ENCODE results near the gene POU5F1. TPM values are rescaled to one million over a fixed set of nuclear protein-coding genes. Genes with fewer than 3 reads are reported as not detected.

The POU5F1 gene
- total RNA-seq, 1 experiment from 2014 or later, result not detected

DNA sequence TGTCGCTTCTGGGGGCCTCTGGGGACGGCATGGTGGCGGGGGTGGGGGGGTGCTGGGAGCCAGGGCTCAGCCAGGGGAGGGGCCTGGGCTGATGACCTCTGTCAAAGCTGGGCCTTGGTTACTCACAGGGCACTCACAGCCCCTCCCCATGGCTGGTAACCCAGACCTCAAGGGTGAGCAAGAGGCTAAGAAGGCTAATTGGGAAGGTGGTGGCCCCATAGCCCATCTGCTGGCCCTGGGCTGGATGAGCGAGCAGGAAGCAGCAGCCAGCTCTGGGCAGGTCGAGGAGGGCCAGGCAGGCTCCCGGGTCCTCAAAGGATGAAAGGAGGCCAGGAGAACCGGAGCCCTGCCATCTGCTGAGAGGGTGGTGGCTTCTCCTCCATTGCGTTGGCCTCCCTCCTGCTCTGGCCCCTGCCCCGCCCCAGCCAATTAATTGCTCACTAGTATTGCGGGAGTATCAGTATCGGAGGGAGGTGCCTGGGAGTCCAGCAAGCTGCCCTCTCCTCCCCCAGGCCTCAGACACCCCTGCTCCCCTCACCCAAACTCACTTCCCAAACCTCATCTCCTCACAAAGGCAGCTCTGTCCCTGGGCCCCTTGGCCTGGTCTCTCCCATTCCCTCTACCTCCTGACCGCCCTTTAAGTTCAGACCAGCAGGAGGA is 49.2 kb downstream of the POU5F1 start:
- Histone ChIP-seq H2AFZ (ENCODE audit: low read length) (no peak overlapping the region), H4K20me1 (ENCODE audit: low read length) (no peaks in the 10 kb centered on the region), H3K4me1 (ENCODE audit: insufficient read depth, low read length) (peaks cover 22% of the 10 kb centered on the region), H3K27ac (ENCODE audit: low read length) (no peak overlapping the region), H3K9me3 (ENCODE audit: low read length) (no peaks in the 10 kb centered on the region), H3K9me2 (replicated peaks; ENCODE audit: low read length) (no peaks in the 10 kb centered on the region), H3K27me3 (ENCODE audit: low read length) (no peaks in the 10 kb centered on the region), H3K36me3 (ENCODE audit: low read depth, low read length) (no peaks in the 10 kb centered on the region), H3K4me2 (ENCODE audit: low read length) (no peak overlapping the region), H3K79me2 (ENCODE audit: low read length) (peaks cover 13% of the 10 kb centered on the region), H3K4me3 (ENCODE audit: low read length) (no peak overlapping the region), H3K9ac (ENCODE audit: low read length) (no peak overlapping the region), H3F3A (ENCODE audit: low read length, unreplicated experiment) (no peaks in the 10 kb centered on the region)
- no TSS peak for BruUV-seq (replicated peaks)
- ChIA-PET CTCF (no interaction called here), POLR2A (ENCODE audit: unreplicated experiment) (no interaction called here)
- no peak for ATAC-seq
- DNase-seq, result no peak
- TF ChIP-seq EZH2phosphoT487 (IDR thresholded peaks at IDR 0.05; ENCODE audit: borderline replicate concordance, low read length) (no peak), EZH2 (IDR thresholded peaks at IDR 0.05; ENCODE audit: low read length, unreplicated experiment) (no peak), CTCF (conservative IDR thresholded peaks at IDR 0.05; ENCODE audit: low read depth, low read length) (no peak)
- intact Hi-C loops (cut with micrococcal nuclease), result no loop called here

DNA sequence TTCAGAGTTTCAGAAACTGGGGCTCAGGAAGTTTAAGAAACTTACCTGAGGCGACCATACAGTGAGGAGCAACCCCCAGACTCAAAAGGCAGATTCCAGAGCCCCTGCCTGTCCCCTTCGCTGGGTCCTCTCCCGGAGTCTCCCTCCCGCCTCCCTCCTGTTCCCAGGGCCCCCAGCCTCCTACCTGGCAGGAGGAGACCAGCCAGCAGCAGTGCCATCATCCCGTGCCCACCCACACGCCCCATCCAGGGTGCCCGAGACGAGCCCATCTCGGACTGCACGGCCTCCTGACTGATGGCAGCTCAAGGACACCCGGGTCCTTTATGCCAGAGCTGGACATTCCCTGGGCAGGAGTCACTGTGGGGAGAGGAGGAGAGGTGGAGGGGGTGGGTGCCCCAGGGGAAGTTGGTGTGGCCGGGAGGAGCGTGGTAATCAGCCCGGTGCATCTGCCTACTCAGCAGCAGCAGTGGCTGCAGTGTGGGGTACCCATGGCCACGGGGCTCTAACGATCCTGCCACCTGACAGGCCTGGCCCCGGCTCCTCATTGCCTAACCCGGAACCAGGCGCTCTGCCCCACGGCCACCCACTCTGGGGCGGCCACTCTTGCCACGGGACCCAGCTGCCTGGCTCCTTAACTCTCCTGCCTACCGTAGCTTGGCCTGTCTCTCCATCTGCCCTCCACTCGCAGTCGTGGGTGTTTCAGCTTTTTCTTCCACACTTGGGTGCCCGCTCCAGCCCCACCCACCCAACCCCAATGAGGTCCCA is 50.1 kb downstream of the POU5F1 start, which contains the start of gene CDSN:
Gene CDSN (minus strand): TSS at position 296 of the 765 bp plus-strand sequence. CDS start 27 bp downstream, at position 269.
- peaks cover 22% of the 10 kb centered on the region for H3K79me2 ChIP-seq (ENCODE audit: low read length)
- no peaks in the 10 kb centered on the region for H3K9me2 ChIP-seq (replicated peaks; ENCODE audit: low read length)
- ATAC-seq (no peak), DNase-seq (no peak)
- H3K27ac ChIP-seq (ENCODE audit: low read length), result no peak within 1 kb of the TSS
- H3F3A ChIP-seq (ENCODE audit: low read length, unreplicated experiment), result no peaks in the 10 kb centered on the region
- no peaks in the 10 kb centered on the region for H3K27me3 ChIP-seq (ENCODE audit: low read length)
- TF ChIP-seq CTCF (conservative IDR thresholded peaks at IDR 0.05; ENCODE audit: low read depth, low read length) (no peak), EZH2 (IDR thresholded peaks at IDR 0.05; ENCODE audit: low read length, unreplicated experiment) (no peak), EZH2phosphoT487 (IDR thresholded peaks at IDR 0.05; ENCODE audit: borderline replicate concordance, low read length) (no peak)
- no peak within 1 kb of the TSS for H3K9ac ChIP-seq (ENCODE audit: low read length)
- H4K20me1 ChIP-seq (ENCODE audit: low read length), result no peaks in the 10 kb centered on the region
- no peak within 1 kb of the TSS for H3K4me2 ChIP-seq (ENCODE audit: low read length)
- H3K9me3 ChIP-seq (ENCODE audit: low read length), result no peaks in the 10 kb centered on the region
- no peak within 1 kb of the TSS for H3K4me3 ChIP-seq (ENCODE audit: low read length)
- CTCF ChIA-PET, result no interaction called here
- no peak within 1 kb of the TSS for H2AFZ ChIP-seq (ENCODE audit: low read length)
- no TSS peak for BruUV-seq (replicated peaks)
- intact Hi-C loops (cut with micrococcal nuclease), result no loop called here
- no peaks in the 10 kb centered on the region for H3K36me3 ChIP-seq (ENCODE audit: low read depth, low read length)
- POLR2A ChIA-PET (ENCODE audit: unreplicated experiment), result no interaction called here
- peaks cover 22% of the 10 kb centered on the region for H3K4me1 ChIP-seq (ENCODE audit: insufficient read depth, low read length)

- ChIA-PET CTCF (no interaction called here), POLR2A (ENCODE audit: unreplicated experiment) (no interaction called here)
- Histone ChIP-seq H3K4me2 (ENCODE audit: low read length) (no peak overlapping the region), H3K4me1 (ENCODE audit: insufficient read depth, low read length) (peaks cover 28% of the 10 kb centered on the region), H3K9me2 (replicated peaks; ENCODE audit: low read length) (no peaks in the 10 kb centered on the region), H2AFZ (ENCODE audit: low read length) (no peak overlapping the region), H3K36me3 (ENCODE audit: low read depth, low read length) (no peaks in the 10 kb centered on the region), H3K27me3 (ENCODE audit: low read length) (no peaks in the 10 kb centered on the region), H3K4me3 (ENCODE audit: low read length) (no peak overlapping the region), H4K20me1 (ENCODE audit: low read length) (no peaks in the 10 kb centered on the region), H3K27ac (ENCODE audit: low read length) (no peak overlapping the region), H3K79me2 (ENCODE audit: low read length) (peaks cover 26% of the 10 kb centered on the region), H3F3A (ENCODE audit: low read length, unreplicated experiment) (no peaks in the 10 kb centered on the region), H3K9me3 (ENCODE audit: low read length) (no peaks in the 10 kb centered on the region), H3K9ac (ENCODE audit: low read length) (no peak overlapping the region)
- TF ChIP-seq EZH2phosphoT487 (IDR thresholded peaks at IDR 0.05; ENCODE audit: borderline replicate concordance, low read length), result no peak
- no peak for TF ChIP-seq CTCF (conservative IDR thresholded peaks at IDR 0.05; ENCODE audit: low read depth, low read length)
- TF ChIP-seq EZH2 (IDR thresholded peaks at IDR 0.05; ENCODE audit: low read length, unreplicated experiment), result no peak
- no peak for ATAC-seq
- intact Hi-C loops (cut with micrococcal nuclease), result no loop called here
- DNase-seq, result no peak
- BruUV-seq (replicated peaks), result no TSS peak
Measured at GRCh38 chr6:31118178-31118577, 52.3 kb downstream of the POU5F1 start.
